Endothelial cell of umbilical vein (primary cell): Measurements from ENCODE around the gene SEMA4D.

ENCODE experiments used
- CTCF ChIP-seq, 2 donors: IDR thresholded peaks; 1 replicate in 1 of 2; 2 replicates in 1 of 2; pipeline ENCODE4 v1.5.1; 2011; ENCODE audit warnings: low read length in 2 of 2, mild to moderate bottlenecking in 2 of 2, moderate library complexity in 2 of 2, control low read depth in 1 of 2, inconsistent platforms in 1 of 2, low read depth in 1 of 2; ENCODE audit not compliant: insufficient read depth in 1 of 2; ENCODE audit errors: extremely low read depth in 1 of 2
- EZH2 ChIP-seq: IDR thresholded peaks from 2 replicates; pipeline ENCODE4 v1.6.1; 2012; ENCODE audit warnings: borderline replicate concordance, low read depth, mild to moderate bottlenecking, moderate library complexity, low read length, inconsistent platforms; ENCODE audit not compliant: severe bottlenecking
- FOS ChIP-seq: IDR thresholded peaks from 2 replicates; pipeline ENCODE4 v1.6.1; 2011; ENCODE audit warnings: mild to moderate bottlenecking, low read length, moderate library complexity, borderline replicate concordance; ENCODE audit not compliant: insufficient read depth
- GATA2 ChIP-seq: IDR thresholded peaks from 2 replicates; pipeline ENCODE4 v1.7.0; 2011; ENCODE audit warnings: low read depth, mild to moderate bottlenecking, moderate library complexity, mixed read lengths, low read length; ENCODE audit not compliant: insufficient read length, insufficient read depth
- JUN ChIP-seq: IDR thresholded peaks from 2 replicates; pipeline ENCODE4 v1.6.1; 2011; ENCODE audit warnings: borderline replicate concordance, low read depth; ENCODE audit not compliant: insufficient read length, insufficient read depth
- MAX ChIP-seq: IDR thresholded peaks from 2 replicates; pipeline ENCODE4 v1.6.1; 2011; ENCODE audit not compliant: insufficient read depth, insufficient read length
- POLR2A ChIP-seq: IDR thresholded peaks from 2 replicates; pipeline ENCODE4 v1.6.1; 2012; ENCODE audit warnings: low read depth, mild to moderate bottlenecking, control low read depth, low read length
- POLR2AphosphoS5 ChIP-seq: IDR thresholded peaks from 2 replicates; pipeline ENCODE4 v1.6.1; 2012; ENCODE audit warnings: low read depth, mild to moderate bottlenecking, control low read depth, low read length, moderate library complexity; ENCODE audit not compliant: insufficient read depth

GRCh38 chr9:89402695-89403427 is 95.1 kb downstream of the SEMA4D start:
- TF ChIP-seq EZH2 (no peak), MAX (no peak), CTCF (IDR thresholded peaks at IDR 0.05; ENCODE audit: extremely low read depth in 1 of 2, insufficient read depth in 1 of 2, low read depth in 1 of 2, low read length in 2 of 2) (no peak), FOS (no peak), POLR2A (no peak), POLR2AphosphoS5 (no peak), GATA2 (no peak), JUN (no peak)
